Muscle layer of colon (tissue), 2 donors: ENCODE results near the gene AFF1.

Source experiments
- H3K27ac ChIP-seq: one replicate; pipeline ENCODE4 v1.7.0; 2013; ENCODE audit warnings: low read depth, mild to moderate bottlenecking, low read length, moderate library complexity
- H3K27me3 ChIP-seq, 2 donors: one replicate each; pipeline ENCODE4 v1.7.0; 2013; ENCODE audit warnings: low read length in 2 of 2, mild to moderate bottlenecking in 2 of 2; ENCODE audit not compliant: insufficient read depth in 2 of 2, control insufficient read depth in 1 of 2
- H3K36me3 ChIP-seq: one replicate; pipeline ENCODE4 v1.7.0; 2013; ENCODE audit warnings: mild to moderate bottlenecking, low read length; ENCODE audit not compliant: insufficient read depth
- H3K4me1 ChIP-seq: one replicate; pipeline ENCODE4 v1.7.0; 2013; ENCODE audit warnings: mild to moderate bottlenecking, low read length; ENCODE audit not compliant: insufficient read depth
- H3K4me3 ChIP-seq, 2 donors: one replicate each; pipeline ENCODE4 v1.7.0; 2013; ENCODE audit warnings: low read length in 2 of 2, low read depth in 1 of 2, mild to moderate bottlenecking in 1 of 2, moderate library complexity in 1 of 2
- H3K9ac ChIP-seq: one replicate; pipeline ENCODE4 v1.7.0; 2013; ENCODE audit warnings: low read length
- H3K9me3 ChIP-seq: one replicate; pipeline ENCODE4 v1.7.0; 2013; ENCODE audit warnings: mild to moderate bottlenecking, low read length
- donor health status: abdominal sarcoma.
- donor health status: Adenocarcinoma of cecum.

The AFF1 gene

GRCh38 chr4:86944964-86945781, 10.4 kb downstream of the AFF1 start:
- Histone ChIP-seq H3K4me3 (no peak overlapping the region), H3K36me3 (no peaks in the 10 kb centered on the region), H3K9me3 (no peaks in the 10 kb centered on the region), H3K27me3 (no peaks in the 10 kb centered on the region), H3K27ac (no peak overlapping the region), H3K9ac (no peak overlapping the region), H3K4me1 (peaks cover 36% of the 10 kb centered on the region)

GRCh38 chr4:86946868-86947500, 12.2 kb downstream of the AFF1 start:
- Histone ChIP-seq H3K27me3 (no peaks in the 10 kb centered on the region), H3K4me1 (peaks cover 38% of the 10 kb centered on the region), H3K27ac (no peak overlapping the region), H3K9ac (no peak overlapping the region), H3K9me3 (no peaks in the 10 kb centered on the region), H3K36me3 (no peaks in the 10 kb centered on the region), H3K4me3 (no peak overlapping the region)

GRCh38 chr4:86947501-86948120, 12.8 kb downstream of the AFF1 start:
- H3K4me3 ChIP-seq, result no peak overlapping the region
- no peak overlapping the region for H3K27ac ChIP-seq
- H3K9me3 ChIP-seq, result no peaks in the 10 kb centered on the region
- H3K4me1 ChIP-seq, result peaks cover 38% of the 10 kb centered on the region
- H3K9ac ChIP-seq, result no peak overlapping the region
- no peaks in the 10 kb centered on the region for H3K27me3 ChIP-seq
- no peaks in the 10 kb centered on the region for H3K36me3 ChIP-seq

GRCh38 chr4:86948276-86948675, 13.5 kb downstream of the AFF1 start:
- Histone ChIP-seq H3K4me3 (no peak overlapping the region), H3K9ac (no peak overlapping the region), H3K36me3 (no peaks in the 10 kb centered on the region), H3K9me3 (no peaks in the 10 kb centered on the region), H3K4me1 (peaks cover 38% of the 10 kb centered on the region), H3K27ac (no peak overlapping the region), H3K27me3 (no peaks in the 10 kb centered on the region)

- Histone ChIP-seq H3K4me1 (peaks cover 27% of the 10 kb centered on the region), H3K36me3 (no peaks in the 10 kb centered on the region), H3K9me3 (no peaks in the 10 kb centered on the region), H3K27ac (no peak overlapping the region), H3K9ac (no peak overlapping the region), H3K4me3 (no peak overlapping the region), H3K27me3 (no peaks in the 10 kb centered on the region)
Observed at GRCh38 chr4:86950831-86951525, 16.2 kb downstream of the AFF1 start.

- Histone ChIP-seq H3K36me3 (no peaks in the 10 kb centered on the region), H3K9ac (no peak overlapping the region), H3K27ac (no peak overlapping the region), H3K9me3 (no peaks in the 10 kb centered on the region), H3K4me1 (peaks cover 17% of the 10 kb centered on the region), H3K4me3 (no peak overlapping the region), H3K27me3 (no peaks in the 10 kb centered on the region)
Observed at GRCh38 chr4:86955888-86956451, 21.2 kb downstream of the AFF1 start.

GRCh38 chr4:86957215-86957614, 22.4 kb downstream of the AFF1 start:
- H3K36me3 ChIP-seq, result no peaks in the 10 kb centered on the region
- H3K9me3 ChIP-seq, result no peaks in the 10 kb centered on the region
- no peak overlapping the region for H3K9ac ChIP-seq
- no peak overlapping the region for H3K27ac ChIP-seq
- H3K27me3 ChIP-seq, result no peaks in the 10 kb centered on the region
- H3K4me1 ChIP-seq, result peaks cover 29% of the 10 kb centered on the region
- H3K4me3 ChIP-seq, result no peak overlapping the region

- Histone ChIP-seq H3K9ac (no peak overlapping the region), H3K9me3 (no peaks in the 10 kb centered on the region), H3K27me3 (no peaks in the 10 kb centered on the region), H3K4me1 (peaks cover 33% of the 10 kb centered on the region), H3K27ac (no peak overlapping the region), H3K36me3 (no peaks in the 10 kb centered on the region), H3K4me3 (no peak overlapping the region)
Observed at GRCh38 chr4:86959588-86960500, 25.0 kb downstream of the AFF1 start.

- H3K4me1 ChIP-seq, result peaks cover 34% of the 10 kb centered on the region
- peak overlapping the region; percentile 5 for H3K9ac ChIP-seq
- H3K9me3 ChIP-seq, result no peaks in the 10 kb centered on the region
- no peak overlapping the region for H3K4me3 ChIP-seq
- H3K36me3 ChIP-seq, result no peaks in the 10 kb centered on the region
- H3K27me3 ChIP-seq, result no peaks in the 10 kb centered on the region
- H3K27ac ChIP-seq, result peak overlapping the region; percentile 47
Observed at GRCh38 chr4:86960557-86960961, 25.7 kb downstream of the AFF1 start.

GRCh38 chr4:86961116-86961515, 26.3 kb downstream of the AFF1 start:
- H3K9me3 ChIP-seq, result no peaks in the 10 kb centered on the region
- H3K27me3 ChIP-seq, result no peaks in the 10 kb centered on the region
- no peak overlapping the region for H3K27ac ChIP-seq
- H3K9ac ChIP-seq, result peak overlapping the region; percentile 5
- H3K36me3 ChIP-seq, result no peaks in the 10 kb centered on the region
- peaks cover 40% of the 10 kb centered on the region for H3K4me1 ChIP-seq
- H3K4me3 ChIP-seq, result no peak overlapping the region
